HG02588 (cell line): ENCODE results near the gene UGT2A3.
"Not testable (repeated sequence)": the region's sequence is repeated elsewhere in the genome, so short reads cannot be mapped to it uniquely, and the experiment has no call there.

Source experiments
- ATAC-seq: cut with Tn5 transposase; IDR thresholded peaks from one replicate; pipeline ENCODE4 v1.9.1; 2021; ENCODE audit warnings: mild to moderate bottlenecking, moderate library complexity; ENCODE audit not compliant: unreplicated experiment

UGT2A3 gene

GRCh38 chr4:68951078-68951805, at the start of gene UGT2A3:
Gene UGT2A3 (minus strand): TSS chr4:68951804. CDS start chr4:68951760, 44 bp downstream.
- ATAC-seq: peak; percentile 60

DNA sequence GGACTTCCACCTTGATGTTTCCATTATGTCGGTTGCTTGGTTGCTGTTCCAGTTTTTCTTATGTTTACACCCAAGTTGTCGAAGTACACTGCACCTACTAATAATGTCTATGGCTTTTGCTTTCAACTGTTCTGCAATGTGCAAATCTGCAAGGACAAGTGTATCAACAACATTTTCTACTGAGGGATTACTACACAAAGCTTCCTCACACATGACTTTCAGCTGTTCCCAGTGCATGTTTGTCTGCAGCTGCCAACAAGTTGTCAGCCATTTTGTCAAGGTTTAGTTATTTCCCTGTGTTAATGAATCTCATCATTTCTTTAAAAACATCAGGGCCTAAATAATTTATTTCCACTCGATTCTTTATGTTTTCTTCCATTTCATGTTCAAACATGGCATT, 45.4 kb upstream of the UGT2A3 start:
- ATAC-seq: no peak

- peak; percentile 76 for ATAC-seq
These were observed 43.7 kb upstream of the UGT2A3 start for GRCh38 chr4:68995292-68995691.

DNA sequence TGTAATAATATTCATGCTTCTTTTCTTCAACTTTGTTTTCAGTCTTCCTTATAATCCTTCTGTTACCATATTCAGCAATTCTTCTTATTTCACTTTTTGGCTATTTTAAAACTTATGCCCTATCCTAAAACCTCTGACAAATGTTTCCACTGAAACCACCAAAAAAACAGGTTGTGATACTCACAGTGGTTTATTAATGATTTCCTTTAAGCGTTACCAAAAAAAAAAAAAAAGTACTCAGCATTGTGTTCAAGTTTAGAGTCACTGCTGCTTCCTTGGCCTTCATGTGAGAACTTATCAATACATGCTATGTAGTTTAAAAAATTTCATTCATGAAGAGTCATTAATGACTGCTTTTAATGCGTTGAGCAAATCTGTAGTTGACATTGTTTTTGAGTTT, 35.4 kb upstream of the UGT2A3 start:
- no peak for ATAC-seq

DNA sequence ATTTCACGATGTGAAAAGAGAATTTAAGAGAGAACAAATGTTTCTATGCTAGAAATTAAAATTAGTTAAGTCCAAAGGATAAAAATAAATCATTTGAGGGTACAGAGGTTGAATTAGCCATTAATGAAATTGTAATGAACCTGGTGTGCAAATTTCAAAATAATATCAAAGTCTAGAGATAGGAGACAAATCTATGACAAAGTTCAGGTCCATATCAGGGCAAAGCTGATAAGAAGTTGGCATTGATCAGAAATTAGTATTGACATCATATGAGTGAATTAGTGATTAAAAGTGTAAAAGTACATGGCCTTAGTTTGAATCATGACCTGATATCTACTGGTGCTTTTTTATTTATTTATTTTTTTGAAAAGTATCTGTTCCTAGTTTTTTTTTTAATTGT, 33.8 kb upstream of the UGT2A3 start:
- no peak for ATAC-seq

DNA sequence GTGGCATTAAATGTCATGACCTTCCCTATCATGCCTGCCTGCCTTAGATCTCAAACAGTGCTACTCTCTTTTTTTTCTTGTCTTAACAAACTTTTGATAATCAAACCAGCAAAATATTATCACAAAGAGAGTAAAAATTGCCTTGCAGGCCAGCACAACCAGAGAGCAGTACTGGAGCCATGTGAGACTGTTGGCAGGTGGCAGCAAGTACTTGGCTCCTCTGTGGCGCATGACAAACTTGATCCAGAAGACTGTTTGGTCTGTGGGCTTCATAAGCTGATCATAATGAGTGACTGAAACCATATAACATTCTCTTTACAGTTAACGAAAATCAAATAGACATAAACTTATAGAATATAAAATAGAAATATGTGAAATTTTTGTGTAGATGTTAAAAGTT, 33.3 kb upstream of the UGT2A3 start:
- no peak for ATAC-seq

- no peak for ATAC-seq
These were observed 11.8 kb upstream of the UGT2A3 start for GRCh38 chr4:68963374-68963773.

DNA sequence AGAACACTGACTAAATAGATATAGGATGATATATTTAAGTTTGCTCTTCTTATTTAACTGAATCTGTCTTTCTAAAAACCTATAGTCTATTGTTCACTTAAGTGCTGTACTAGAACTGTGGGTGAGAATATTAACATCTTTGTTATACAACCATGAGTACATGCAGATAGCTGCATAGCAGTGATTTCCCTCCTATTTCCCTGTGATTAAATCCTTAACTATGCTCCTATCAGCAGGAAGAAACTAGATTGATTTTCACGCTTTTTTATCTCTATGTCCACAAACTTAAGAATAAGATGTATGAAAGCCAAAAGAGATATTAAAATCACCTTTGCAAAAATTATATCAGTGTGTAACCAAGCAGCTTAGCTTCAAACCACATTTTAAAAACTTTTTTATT, 11.3 kb upstream of the UGT2A3 start:
- no peak for ATAC-seq

DNA sequence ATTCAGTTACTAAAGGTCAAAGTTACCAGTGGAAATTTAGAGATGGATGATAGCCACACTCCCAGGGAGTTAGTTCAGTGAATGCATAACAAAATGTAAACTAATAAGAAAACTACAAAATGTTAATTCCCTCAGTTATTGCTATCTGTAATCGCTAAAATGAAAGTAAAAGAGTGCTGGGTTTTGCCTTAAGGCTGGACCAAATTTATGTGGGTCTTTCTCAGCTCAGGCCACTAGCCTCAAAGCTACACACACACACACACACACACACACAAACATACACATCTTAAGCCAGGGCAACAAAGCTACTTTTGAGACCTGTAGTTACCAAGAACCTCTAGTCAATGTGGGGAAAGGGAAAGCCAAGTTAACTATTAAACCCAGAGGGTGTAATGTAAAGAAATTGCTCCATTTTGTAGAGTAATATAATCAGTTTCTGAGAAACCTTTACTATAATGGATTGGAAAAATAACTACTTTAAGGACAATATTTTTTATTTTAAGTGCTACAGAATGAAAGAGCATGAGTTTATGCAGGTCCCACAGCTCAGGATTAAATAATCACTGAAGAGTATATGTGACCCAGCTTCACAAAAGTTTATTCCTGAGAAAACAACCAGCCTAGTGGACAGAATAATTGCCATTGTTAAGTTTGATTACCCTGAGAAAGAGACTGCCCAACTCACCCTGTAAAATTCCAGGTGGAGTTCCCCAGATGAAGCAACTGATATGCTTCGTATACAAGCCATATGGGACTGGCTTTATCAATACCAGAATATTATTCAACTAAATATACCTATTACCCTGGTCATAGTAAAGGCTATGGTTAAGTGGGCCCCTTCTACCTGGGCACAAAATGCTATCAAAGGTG, 8.9 kb upstream of the UGT2A3 start:
- ATAC-seq: no peak

DNA sequence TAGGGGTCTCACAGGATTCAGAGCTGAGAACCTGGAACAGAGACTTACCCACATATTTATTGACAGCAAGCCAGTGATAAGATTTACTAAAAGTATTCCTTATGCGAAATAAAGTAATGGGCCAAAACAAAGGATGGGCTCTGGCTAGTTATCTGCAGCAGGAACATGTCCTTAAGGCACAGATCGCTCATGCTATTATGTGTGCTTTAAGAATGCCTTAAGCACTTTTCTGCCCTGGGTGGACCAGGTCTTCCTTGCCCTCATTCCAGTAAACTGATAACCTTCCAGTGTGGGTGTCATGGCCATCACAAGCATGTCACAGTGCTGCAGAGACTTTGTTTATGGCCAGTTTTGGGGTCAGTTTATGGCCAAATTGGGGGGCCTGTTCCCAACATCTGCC, 7.5 kb upstream of the UGT2A3 start:
- not testable (repeated sequence) for ATAC-seq

DNA sequence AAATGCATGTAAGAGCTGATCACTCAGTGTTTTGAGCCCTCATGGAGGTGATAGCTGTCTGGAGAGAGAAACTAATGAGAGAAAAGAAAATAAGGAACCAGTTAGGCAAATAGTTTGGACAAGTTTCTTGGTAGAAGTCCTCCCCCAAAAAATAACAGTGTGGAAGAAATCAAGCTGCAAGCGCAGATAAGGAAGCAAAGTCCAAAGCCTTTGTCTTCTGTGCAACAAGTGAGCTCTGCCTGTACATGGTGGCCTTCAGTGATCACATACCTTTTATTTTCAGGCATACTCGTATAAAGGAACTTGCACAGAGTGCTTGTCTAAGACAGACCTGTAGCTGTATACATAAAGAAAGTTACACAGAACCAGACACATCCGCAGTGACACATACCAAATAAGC, 2.5 kb upstream of the UGT2A3 start:
- ATAC-seq: no peak

DNA sequence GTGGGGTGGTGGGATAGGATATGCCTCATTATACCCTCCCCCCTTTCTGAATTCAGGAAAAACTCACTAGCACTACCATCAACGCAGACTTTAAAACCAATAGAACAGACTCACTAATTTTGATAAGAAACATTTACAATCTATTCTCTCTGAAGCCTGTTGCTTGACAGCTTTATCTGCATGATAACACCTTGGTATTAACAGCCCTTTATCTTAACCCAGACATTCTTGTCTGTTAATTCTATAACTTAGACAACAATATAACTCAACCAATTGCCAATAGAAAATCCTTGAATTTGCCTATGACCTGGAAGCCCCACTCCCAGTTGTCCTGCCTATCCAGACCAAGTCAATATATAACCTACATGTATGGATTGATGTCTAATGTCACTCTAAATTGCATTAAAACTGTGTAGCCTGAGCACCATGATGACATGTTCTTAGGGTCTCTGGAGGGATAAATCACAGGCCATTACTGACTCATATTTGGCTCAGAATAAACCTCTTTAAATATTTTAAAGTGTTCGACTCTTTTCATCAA, 1.5 kb upstream of the UGT2A3 start:
- ATAC-seq: no peak

DNA sequence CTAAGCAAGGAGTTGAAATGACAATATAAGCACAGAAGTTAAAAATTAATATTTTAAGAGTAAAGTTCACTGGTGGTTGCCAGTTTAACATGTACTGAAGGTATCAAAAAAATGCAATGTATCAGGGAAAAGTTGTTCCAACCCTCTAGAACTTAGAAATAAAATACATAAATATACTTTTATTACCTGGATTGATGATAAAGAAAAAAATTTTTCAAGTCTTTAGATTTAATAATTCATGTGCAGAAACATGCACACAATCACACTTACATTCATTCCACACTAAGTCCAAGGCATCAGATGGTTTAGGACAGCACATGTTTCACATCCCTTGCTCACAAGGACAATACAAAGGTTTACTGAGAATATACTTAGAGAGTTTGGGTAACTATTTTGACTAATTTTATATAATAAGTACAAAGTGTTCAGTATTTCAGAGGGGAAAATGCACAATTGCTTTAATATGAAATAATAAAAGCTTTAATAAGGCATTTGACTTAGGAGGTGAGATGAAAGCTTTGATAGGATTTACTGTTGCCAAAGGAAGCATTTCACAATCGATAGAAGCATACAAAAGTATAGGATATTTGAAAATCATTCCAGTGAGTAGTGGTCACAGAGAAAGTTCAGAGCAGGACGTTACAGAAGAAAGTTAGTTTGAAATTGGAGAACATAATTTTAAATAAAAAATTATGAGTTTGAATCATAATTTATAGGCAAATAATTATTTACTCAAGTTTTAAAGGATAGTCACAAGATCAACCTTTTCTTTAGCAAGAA, 392 bp upstream of the UGT2A3 start:
- peak; percentile 25 for ATAC-seq

- ATAC-seq: no peak
These were observed 1.6 kb downstream of the UGT2A3 start for GRCh38 chr4:68950033-68950432.

- ATAC-seq: no peak
These were observed 2.6 kb downstream of the UGT2A3 start for GRCh38 chr4:68948985-68949384.

DNA sequence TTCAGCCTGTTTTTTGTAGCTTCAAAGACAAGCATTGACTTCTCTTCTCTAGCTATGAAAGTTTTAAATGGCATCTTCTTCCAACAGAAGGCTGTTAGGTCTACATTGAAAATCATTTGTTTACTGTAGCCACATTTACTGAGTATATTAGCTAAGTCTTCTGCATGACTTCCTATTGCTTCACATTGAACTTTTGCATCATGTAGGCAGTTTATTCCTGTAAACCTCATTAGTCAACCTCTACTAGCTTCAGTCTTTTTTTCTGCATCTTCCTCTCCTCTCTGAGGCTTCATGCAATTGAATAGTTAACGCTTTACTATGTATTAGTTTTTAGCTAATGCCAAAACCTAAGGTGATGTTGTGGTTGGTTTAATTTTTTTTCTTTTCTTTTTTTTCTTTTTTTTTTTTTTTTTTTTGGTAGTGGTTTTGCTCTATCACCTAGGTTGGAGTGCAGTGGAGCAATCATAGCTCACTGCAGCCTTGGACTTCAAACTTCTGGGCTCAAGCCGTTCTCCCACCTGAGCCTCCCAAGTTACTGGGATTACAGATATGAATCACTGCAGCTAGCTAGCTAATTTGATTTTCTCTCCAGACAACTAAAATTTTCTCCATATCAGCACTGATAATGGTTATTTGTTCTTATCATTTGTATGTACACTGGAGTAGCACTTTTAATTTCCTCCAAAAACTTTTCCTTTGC, 3.4 kb downstream of the UGT2A3 start:
- no peak for ATAC-seq

- ATAC-seq: no peak
These were observed 22.4 kb downstream of the UGT2A3 start for GRCh38 chr4:68929076-68929737.

- no peak for ATAC-seq
These were observed 24.4 kb downstream of the UGT2A3 start for GRCh38 chr4:68927165-68927564.

GRCh38 chr4:68922202-68922601, 29.4 kb downstream of the UGT2A3 start:
- ATAC-seq: not testable (repeated sequence)

- no peak for ATAC-seq
These were observed 30.6 kb downstream of the UGT2A3 start for GRCh38 chr4:68921051-68921450.
